Measurements from ENCODE around the gene IL17RA. TPM values are rescaled to one million over a fixed set of nuclear protein-coding genes. Genes with fewer than 3 reads are reported as not detected.

The IL17RA gene
- total and polyA plus RNA-seq, 2 donors from 2014 or later, result 4.2 to 26.8 TPM

GRCh38 chr22:17140826-17141766 lies 56.3 kb downstream of the IL17RA start:
- TF ChIP-seq CTCF (IDR thresholded peaks at IDR 0.05; ENCODE audit: borderline replicate concordance, extremely low read depth, insufficient read depth), result no peak
- H3K36me3 ChIP-seq (ENCODE audit: control insufficient read depth in 2 of 3, insufficient read depth in 3 of 3, low read length in 3 of 3), result peaks cover 3 to 35% (median 17%) of the 10 kb centered on the region in 3 donors
- no peaks in the 10 kb centered on the region for H3K9me3 ChIP-seq (ENCODE audit: control insufficient read depth in 2 of 3, insufficient read depth in 1 of 3, low read length in 3 of 3)
- intact Hi-C loops (cut with DNase I), result no loop called here
- H3K4me1 ChIP-seq (ENCODE audit: control insufficient read depth in 2 of 3, insufficient read depth in 2 of 3, low read depth in 1 of 3, low read length in 3 of 3), result no peaks in the 10 kb centered on the region
- H3K27me3 ChIP-seq (ENCODE audit: control insufficient read depth, insufficient read depth, low read length), result no peaks in the 10 kb centered on the region
- FAIRE-seq, result no peak
- no peak for DNase-seq
- no peak overlapping the region for H3K4me3 ChIP-seq (ENCODE audit: low read length in 3 of 3)
- H3K27ac ChIP-seq (ENCODE audit: low read depth in 2 of 2, low read length in 2 of 2), result no peak overlapping the region
- H3K9ac ChIP-seq (ENCODE audit: low read length in 3 of 3), result no peak overlapping the region

DNA sequence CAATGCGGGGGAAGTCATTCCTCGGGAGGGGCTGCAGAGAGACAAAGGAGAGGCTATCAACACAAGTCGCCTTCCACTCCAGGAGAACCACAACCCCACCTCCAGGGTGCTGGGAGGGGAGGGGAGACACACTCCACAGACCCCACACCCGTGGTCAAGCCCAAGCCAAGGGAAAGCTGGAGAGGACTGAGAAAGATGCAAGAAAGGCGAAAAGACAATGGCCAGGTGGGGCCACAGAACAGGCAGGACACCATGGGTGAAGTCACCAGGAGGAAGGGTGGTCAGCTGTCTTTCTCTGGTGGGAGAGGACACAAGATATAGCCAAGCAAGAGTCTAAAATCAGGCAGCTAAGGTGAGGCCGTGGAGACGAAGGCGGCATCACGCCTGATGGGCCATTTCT lies 58.3 kb downstream of the IL17RA start:
- intact Hi-C loops (cut with DNase I), result no loop called here
- H3K9me3 ChIP-seq (ENCODE audit: control insufficient read depth in 2 of 3, insufficient read depth in 1 of 3, low read length in 3 of 3), result no peaks in the 10 kb centered on the region
- no peak overlapping the region for H3K4me3 ChIP-seq (ENCODE audit: low read length in 3 of 3)
- TF ChIP-seq CTCF (IDR thresholded peaks at IDR 0.05; ENCODE audit: borderline replicate concordance, extremely low read depth, insufficient read depth), result no peak
- H3K9ac ChIP-seq (ENCODE audit: low read length in 3 of 3), result no peak overlapping the region
- FAIRE-seq, result no peak
- H3K27me3 ChIP-seq (ENCODE audit: control insufficient read depth, insufficient read depth, low read length), result no peaks in the 10 kb centered on the region
- peaks cover 3 to 28% (median 20%) of the 10 kb centered on the region in 3 donors for H3K36me3 ChIP-seq (ENCODE audit: control insufficient read depth in 2 of 3, insufficient read depth in 3 of 3, low read length in 3 of 3)
- H3K27ac ChIP-seq (ENCODE audit: low read depth in 2 of 2, low read length in 2 of 2), result no peak overlapping the region
- DNase-seq, result no peak
- H3K4me1 ChIP-seq (ENCODE audit: control insufficient read depth in 2 of 3, insufficient read depth in 2 of 3, low read depth in 1 of 3, low read length in 3 of 3), result no peaks in the 10 kb centered on the region

GRCh38 chr22:17143826-17144225 lies 59.0 kb downstream of the IL17RA start:
- Histone ChIP-seq H3K27me3 (ENCODE audit: control insufficient read depth, insufficient read depth, low read length) (no peaks in the 10 kb centered on the region), H3K4me1 (ENCODE audit: control insufficient read depth in 2 of 3, insufficient read depth in 2 of 3, low read depth in 1 of 3, low read length in 3 of 3) (no peaks in the 10 kb centered on the region), H3K36me3 (ENCODE audit: control insufficient read depth in 2 of 3, insufficient read depth in 3 of 3, low read length in 3 of 3) (peaks cover 3 to 26% (median 15%) of the 10 kb centered on the region in 3 donors), H3K9me3 (ENCODE audit: control insufficient read depth in 2 of 3, insufficient read depth in 1 of 3, low read length in 3 of 3) (no peaks in the 10 kb centered on the region), H3K9ac (ENCODE audit: low read length in 3 of 3) (no peak overlapping the region), H3K27ac (ENCODE audit: low read depth in 2 of 2, low read length in 2 of 2) (no peak overlapping the region), H3K4me3 (ENCODE audit: low read length in 3 of 3) (no peak overlapping the region)
- no peak for DNase-seq
- no peak for TF ChIP-seq CTCF (IDR thresholded peaks at IDR 0.05; ENCODE audit: borderline replicate concordance, extremely low read depth, insufficient read depth)
- intact Hi-C loops (cut with DNase I), result no loop called here
- no peak for FAIRE-seq

All from kidney (tissue), 14 donors.